ENCODE results near the gene TCEAL2.
"Not testable (repeated sequence)": the region's sequence is repeated elsewhere in the genome, so short reads cannot be mapped to it uniquely, and the experiment has no call there.

Gene TCEAL2

GRCh38 chrX:102125436-102125835 lies at the start of gene TCEAL2:
TSS of gene TCEAL2 (plus strand) at chrX:102125679. CDS start at chrX:102126831, 1,152 bp downstream.
- not testable (repeated sequence) for H2AFZ ChIP-seq (ENCODE audit: low read length, unreplicated experiment); H3K4me3 ChIP-seq (ENCODE audit: low read depth, low read length); H3K27me3 ChIP-seq (ENCODE audit: insufficient read depth, low read length)

GRCh38 chrX:102077426-102077825 lies 48.1 kb upstream of the TCEAL2 start:
- H2AFZ ChIP-seq (ENCODE audit: low read length, unreplicated experiment) = no peak overlapping the region
- no peaks in the 10 kb centered on the region for H3K36me3 ChIP-seq (ENCODE audit: insufficient read depth, low read length)

More at GRCh38 chrX:102125436-102125835, at the start of gene TCEAL2:
- not testable (repeated sequence) for H3K36me3 ChIP-seq (ENCODE audit: insufficient read depth, low read length); H3K4me1 ChIP-seq (ENCODE audit: control insufficient read depth, insufficient read depth, low read length, unreplicated experiment); H3K27ac ChIP-seq (ENCODE audit: low read depth, low read length); H3K79me2 ChIP-seq (ENCODE audit: control insufficient read depth, insufficient read depth, low read length, unreplicated experiment)

GRCh38 chrX:102085706-102086105 lies 39.8 kb upstream of the TCEAL2 start:
- Histone ChIP-seq H3K4me1 (ENCODE audit: control insufficient read depth, insufficient read depth, low read length, unreplicated experiment) (no peaks in the 10 kb centered on the region), H3K79me2 (ENCODE audit: control insufficient read depth, insufficient read depth, low read length, unreplicated experiment) (no peaks in the 10 kb centered on the region), H3K27me3 (ENCODE audit: insufficient read depth, low read length) (no peaks in the 10 kb centered on the region), H2AFZ (ENCODE audit: low read length, unreplicated experiment) (no peak overlapping the region), H3K4me3 (ENCODE audit: low read depth, low read length) (no peak overlapping the region), H3K36me3 (ENCODE audit: insufficient read depth, low read length) (no peaks in the 10 kb centered on the region), H3K27ac (ENCODE audit: low read depth, low read length) (no peak overlapping the region)

More at GRCh38 chrX:102077426-102077825, 48.1 kb upstream of the TCEAL2 start:
- Histone ChIP-seq H3K27me3 (ENCODE audit: insufficient read depth, low read length) (no peaks in the 10 kb centered on the region), H3K4me1 (ENCODE audit: control insufficient read depth, insufficient read depth, low read length, unreplicated experiment) (no peaks in the 10 kb centered on the region), H3K4me3 (ENCODE audit: low read depth, low read length) (no peak overlapping the region), H3K27ac (ENCODE audit: low read depth, low read length) (no peak overlapping the region), H3K79me2 (ENCODE audit: control insufficient read depth, insufficient read depth, low read length, unreplicated experiment) (no peaks in the 10 kb centered on the region)

GRCh38 chrX:102113367-102113766 lies 12.1 kb upstream of the TCEAL2 start:
- H2AFZ ChIP-seq (ENCODE audit: low read length, unreplicated experiment) = no peak overlapping the region
- H3K4me1 ChIP-seq (ENCODE audit: control insufficient read depth, insufficient read depth, low read length, unreplicated experiment) = no peaks in the 10 kb centered on the region
- H3K27me3 ChIP-seq (ENCODE audit: insufficient read depth, low read length) = no peaks in the 10 kb centered on the region
- no peak overlapping the region for H3K27ac ChIP-seq (ENCODE audit: low read depth, low read length)
- no peaks in the 10 kb centered on the region for H3K79me2 ChIP-seq (ENCODE audit: control insufficient read depth, insufficient read depth, low read length, unreplicated experiment)
- H3K4me3 ChIP-seq (ENCODE audit: low read depth, low read length) = no peak overlapping the region
- H3K36me3 ChIP-seq (ENCODE audit: insufficient read depth, low read length) = no peaks in the 10 kb centered on the region

- Histone ChIP-seq H3K27me3 (ENCODE audit: insufficient read depth, low read length) (no peaks in the 10 kb centered on the region), H3K4me1 (ENCODE audit: control insufficient read depth, insufficient read depth, low read length, unreplicated experiment) (no peaks in the 10 kb centered on the region), H3K27ac (ENCODE audit: low read depth, low read length) (no peak overlapping the region), H3K4me3 (ENCODE audit: low read depth, low read length) (no peak overlapping the region), H3K79me2 (ENCODE audit: control insufficient read depth, insufficient read depth, low read length, unreplicated experiment) (no peaks in the 10 kb centered on the region), H2AFZ (ENCODE audit: low read length, unreplicated experiment) (no peak overlapping the region), H3K36me3 (ENCODE audit: insufficient read depth, low read length) (no peaks in the 10 kb centered on the region)
Measured at GRCh38 chrX:102115748-102116147, 9.7 kb upstream of the TCEAL2 start.

GRCh38 chrX:102125014-102125413 lies 465 bp upstream of the TCEAL2 start:
- H3K27ac ChIP-seq (ENCODE audit: low read depth, low read length); H3K27me3 ChIP-seq (ENCODE audit: insufficient read depth, low read length); H3K79me2 ChIP-seq (ENCODE audit: control insufficient read depth, insufficient read depth, low read length, unreplicated experiment); H3K36me3 ChIP-seq (ENCODE audit: insufficient read depth, low read length); H2AFZ ChIP-seq (ENCODE audit: low read length, unreplicated experiment); H3K4me3 ChIP-seq (ENCODE audit: low read depth, low read length); H3K4me1 ChIP-seq (ENCODE audit: control insufficient read depth, insufficient read depth, low read length, unreplicated experiment): not testable (repeated sequence)

GRCh38 chrX:102126080-102126818 lies 770 bp downstream of the TCEAL2 start:
- H3K4me1 ChIP-seq (ENCODE audit: control insufficient read depth, insufficient read depth, low read length, unreplicated experiment); H3K36me3 ChIP-seq (ENCODE audit: insufficient read depth, low read length); H3K79me2 ChIP-seq (ENCODE audit: control insufficient read depth, insufficient read depth, low read length, unreplicated experiment); H2AFZ ChIP-seq (ENCODE audit: low read length, unreplicated experiment); H3K27me3 ChIP-seq (ENCODE audit: insufficient read depth, low read length); H3K4me3 ChIP-seq (ENCODE audit: low read depth, low read length); H3K27ac ChIP-seq (ENCODE audit: low read depth, low read length): not testable (repeated sequence)

GRCh38 chrX:102126863-102127262 lies 1.4 kb downstream of the TCEAL2 start:
- H2AFZ ChIP-seq (ENCODE audit: low read length, unreplicated experiment) = no peak overlapping the region
- no peaks in the 10 kb centered on the region for H3K79me2 ChIP-seq (ENCODE audit: control insufficient read depth, insufficient read depth, low read length, unreplicated experiment)
- no peak overlapping the region for H3K27ac ChIP-seq (ENCODE audit: low read depth, low read length)
- no peaks in the 10 kb centered on the region for H3K4me1 ChIP-seq (ENCODE audit: control insufficient read depth, insufficient read depth, low read length, unreplicated experiment)
- no peak overlapping the region for H3K4me3 ChIP-seq (ENCODE audit: low read depth, low read length)
- 0 out of 2 replicates have a peak, but pooled peaks cover 6% of the 10 kb centered on the region for H3K27me3 ChIP-seq (ENCODE audit: insufficient read depth, low read length)
- no peaks in the 10 kb centered on the region for H3K36me3 ChIP-seq (ENCODE audit: insufficient read depth, low read length)

GRCh38 chrX:102129473-102129872 lies 4.0 kb downstream of the TCEAL2 start:
- no peaks in the 10 kb centered on the region for H3K79me2 ChIP-seq (ENCODE audit: control insufficient read depth, insufficient read depth, low read length, unreplicated experiment)
- no peak overlapping the region for H3K27ac ChIP-seq (ENCODE audit: low read depth, low read length)
- H3K4me3 ChIP-seq (ENCODE audit: low read depth, low read length) = no peak overlapping the region
- H3K27me3 ChIP-seq (ENCODE audit: insufficient read depth, low read length) = 0 out of 2 replicates have a peak, but pooled peaks cover 6% of the 10 kb centered on the region
- no peak overlapping the region for H2AFZ ChIP-seq (ENCODE audit: low read length, unreplicated experiment)
- H3K36me3 ChIP-seq (ENCODE audit: insufficient read depth, low read length) = no peaks in the 10 kb centered on the region
- no peaks in the 10 kb centered on the region for H3K4me1 ChIP-seq (ENCODE audit: control insufficient read depth, insufficient read depth, low read length, unreplicated experiment)

- Histone ChIP-seq H2AFZ (ENCODE audit: low read length, unreplicated experiment) (no peak overlapping the region), H3K4me3 (ENCODE audit: low read depth, low read length) (no peak overlapping the region)
Measured at GRCh38 chrX:102138064-102138463, 12.6 kb downstream of the TCEAL2 start.

GRCh38 chrX:102140876-102141275 lies 15.4 kb downstream of the TCEAL2 start:
- H3K27ac ChIP-seq (ENCODE audit: low read depth, low read length); H3K27me3 ChIP-seq (ENCODE audit: insufficient read depth, low read length); H3K4me1 ChIP-seq (ENCODE audit: control insufficient read depth, insufficient read depth, low read length, unreplicated experiment); H2AFZ ChIP-seq (ENCODE audit: low read length, unreplicated experiment); H3K4me3 ChIP-seq (ENCODE audit: low read depth, low read length); H3K79me2 ChIP-seq (ENCODE audit: control insufficient read depth, insufficient read depth, low read length, unreplicated experiment); H3K36me3 ChIP-seq (ENCODE audit: insufficient read depth, low read length): not testable (repeated sequence)

More at GRCh38 chrX:102138064-102138463, 12.6 kb downstream of the TCEAL2 start:
- Histone ChIP-seq H3K36me3 (ENCODE audit: insufficient read depth, low read length) (no peaks in the 10 kb centered on the region), H3K27ac (ENCODE audit: low read depth, low read length) (no peak overlapping the region), H3K4me1 (ENCODE audit: control insufficient read depth, insufficient read depth, low read length, unreplicated experiment) (no peaks in the 10 kb centered on the region), H3K27me3 (ENCODE audit: insufficient read depth, low read length) (peaks cover under 1% of the 10 kb centered on the region; the same call in 1 of the 2 replicates), H3K79me2 (ENCODE audit: control insufficient read depth, insufficient read depth, low read length, unreplicated experiment) (no peaks in the 10 kb centered on the region)
